Bronchus fibroblast of lung (primary cell): ENCODE measurements around the gene AIF1L. TPM values are rescaled to one million over a fixed set of nuclear protein-coding genes. Genes with fewer than 3 reads are reported as not detected.

ENCODE experiments used
- total RNA-seq: library from RNA; depleted of rRNA; stranded (reverse); fragments of >200 nt; gene quantifications from 2 replicates; pipeline ENCODE4 v1.2.3, GENCODE V29; 2015

Gene AIF1L
- under 0.01 and 0.30 TPM in 2 replicates for total RNA-seq

GRCh38 chr9:131096269-131097125 is at the start of gene AIF1L:
Gene AIF1L, plus strand, starts transcription at chr9:131096531. Its CDS starts 99 bp downstream, at chr9:131096630.

GRCh38 chr9:131125288-131126058 is 29.1 kb downstream of the AIF1L start, which contains the start of gene NUP214:
Gene NUP214, plus strand, starts transcription at chr9:131125586. Its CDS starts 119 bp downstream, at chr9:131125705.

Other genes with a start within 250 kb of the AIF1L start
- not detected in 2 replicates for gene QRFP, start 199.7 kb upstream of the AIF1L start, total RNA-seq
- 7.9 and 11.1 TPM in 2 replicates for gene FIBCD1, start 157.3 kb upstream of the AIF1L start, total RNA-seq
- 0.74 and 1.0 TPM in 2 replicates for gene LAMC3, start 87.4 kb upstream of the AIF1L start, total RNA-seq
- 19.3 and 21.1 TPM in 2 replicates for gene NUP214, start 29.1 kb downstream of the AIF1L start, total RNA-seq
- gene FAM78A, start 180.0 kb downstream of the AIF1L start, total RNA-seq: under 0.01 and 0.30 TPM in 2 replicates
- 3.7 TPM in 2 replicates for gene PLPP7, start 193.2 kb downstream of the AIF1L start, total RNA-seq